Measurements from ENCODE around the gene TPCN1.

- TF ChIP-seq CTCF (IDR thresholded peaks at IDR 0.05): no peak
- no peak for TF ChIP-seq ZFX (IDR thresholded peaks at IDR 0.05; ENCODE audit: borderline replicate concordance)
Observed at GRCh38 chr12:113271466-113271852, 50.2 kb downstream of the TPCN1 start.

All from 22Rv1 (cell line).